ENCODE data around the gene GLOD5. TPM values are rescaled to one million over a fixed set of nuclear protein-coding genes. Genes with fewer than 3 reads are reported as not detected.

GLOD5 gene
- total and polyA plus RNA-seq, 9 of the 15 experiments (the other 6 are each of a cell fraction or from before 2014, with no cell fraction given): 0.27 to 4.4 (median 2.2) TPM

GRCh38 chrX:48800574-48801279 lies 39.2 kb downstream of the GLOD5 start (continued):
- TF ChIP-seq ZNF592 (IDR thresholded peaks at IDR 0.05) (no peak), TFE3 (CRISPR knock-in tag; IDR thresholded peaks at IDR 0.05) (peak; percentile 54), CHCHD3 (CRISPR knock-in tag; IDR thresholded peaks at IDR 0.05) (no peak), FIP1L1 (IDR thresholded peaks at IDR 0.05; ENCODE audit: low read depth, low read length, poor library complexity, severe bottlenecking) (no peak), ZNF778 (CRISPR knock-in tag; IDR thresholded peaks at IDR 0.05) (no peak), PHTF2 (CRISPR knock-in tag; IDR thresholded peaks at IDR 0.05) (no peak), ZBTB5 (IDR thresholded peaks at IDR 0.05) (no peak), MCM7 (IDR thresholded peaks at IDR 0.05) (no peak), ZBTB40 (IDR thresholded peaks at IDR 0.05) (0 out of 2 replicates have a peak, but pooled peaks have one; percentile 20), ZBTB40 (CRISPR knock-in tag; IDR thresholded peaks at IDR 0.05) (no peak)
